Gastrocnemius medialis (tissue), 4 donors: Measurements from ENCODE around the gene FNTB. TPM values are rescaled to one million over a fixed set of nuclear protein-coding genes. Genes with fewer than 3 reads are reported as not detected.

Source experiments
- ATAC-seq, 2 donors: fragments of 150-250 bp; one replicate each; pipeline ENCODE4 v1.9.1; 2016
- DNase-seq, 2 donors: peaks; one replicate each; pipeline ENCODE4 v3.0.0-alpha.2; 2019
- H3K27ac ChIP-seq, 4 donors: fragments of 200-600 bp; sonication (generic); 1 replicate in 1 of 4; 2 replicates in 3 of 4; pipeline ENCODE4 v1.5.1; 2016 to 2018; ENCODE audit warnings: mild to moderate bottlenecking in 2 of 4, moderate library complexity in 1 of 4
- H3K27me3 ChIP-seq, 3 donors: fragments of 200-600 bp; sonication (generic) in 2 of 3; 1 replicate in 1 of 3; 2 replicates in 2 of 3; pipeline versions ENCODE4 v1.5.1 to v1.6.0; 2016 to 2019; ENCODE audit warnings: mild to moderate bottlenecking in 1 of 3, moderate library complexity in 1 of 3
- H3K36me3 ChIP-seq, 2 donors: fragments of 200-600 bp; sonication (generic) in 1 of 2; one replicate each; pipeline ENCODE4 v1.5.1; 2017 to 2018
- H3K4me1 ChIP-seq, 2 donors: fragments of 200-600 bp; sonication (generic) in 1 of 2; one replicate each; pipeline ENCODE4 v1.5.1; 2016 to 2017; ENCODE audit warnings: mild to moderate bottlenecking in 2 of 2
- H3K4me3 ChIP-seq, 4 donors: fragments of 200-600 bp; sonication (generic) in 3 of 4; 1 replicate in 1 of 4; 2 replicates in 3 of 4; pipeline ENCODE4 v1.5.1; 2016 to 2019; ENCODE audit warnings: mild to moderate bottlenecking in 2 of 4
- H3K9me3 ChIP-seq, 3 donors: fragments of 200-600 bp; sonication (generic) in 2 of 3; 1 replicate in 1 of 3; 2 replicates in 2 of 3; pipeline ENCODE4 v1.5.1; 2016 to 2019
- POLR2A ChIP-seq, 2 donors: fragments of 450-650 bp; IDR thresholded peaks; one replicate each; pipeline ENCODE4 v1.6.1; 2017; ENCODE audit warnings: antibody characterized with exemption in 2 of 2, mild to moderate bottlenecking in 2 of 2, moderate library complexity in 2 of 2
- in situ Hi-C, 4 donors: fragments of 200-750 bp; cut with MboI; loops; one replicate each; pipeline versions ENCODE4 v1.15.0 to v1.8.0; 2017; ENCODE audit warnings: low sequenced_read_pairs in 4 of 4
- intact Hi-C: fragments of 100-400 bp; cut with DNase I; formaldehyde crosslinking; loops from one replicate; pipeline ENCODE4 v1.15.1; 2023; ENCODE audit warnings: low total_unique reads
- total RNA-seq, 4 donors: library from RNA; depleted of rRNA; stranded (reverse); fragments of >200 nt; gene quantifications; one replicate each; pipeline versions ENCODE4 v1.1.0 to v1.2.3, GENCODE V29; 2016
- TF ChIP-seq, protein P1 (sequence below), 5 experiments: fragments of 450-650 bp in 3 of 5; fragments of 200-600 bp in 2 of 5; sonication (generic) in 2 of 5; IDR thresholded peaks in 4 of 5; conservative IDR thresholded peaks in 1 of 5; 1 replicate in 4 of 5; 2 replicates in 1 of 5; pipeline ENCODE4 v1.5.1; 2016 to 2019; ENCODE audit warnings: antibody characterized with exemption in 5 of 5, mild to moderate bottlenecking in 3 of 5, moderate library complexity in 3 of 5

The FNTB gene
- total RNA-seq, 4 donors from 2014 or later = 6.1 to 40.6 (median 18.0) TPM

DNA sequence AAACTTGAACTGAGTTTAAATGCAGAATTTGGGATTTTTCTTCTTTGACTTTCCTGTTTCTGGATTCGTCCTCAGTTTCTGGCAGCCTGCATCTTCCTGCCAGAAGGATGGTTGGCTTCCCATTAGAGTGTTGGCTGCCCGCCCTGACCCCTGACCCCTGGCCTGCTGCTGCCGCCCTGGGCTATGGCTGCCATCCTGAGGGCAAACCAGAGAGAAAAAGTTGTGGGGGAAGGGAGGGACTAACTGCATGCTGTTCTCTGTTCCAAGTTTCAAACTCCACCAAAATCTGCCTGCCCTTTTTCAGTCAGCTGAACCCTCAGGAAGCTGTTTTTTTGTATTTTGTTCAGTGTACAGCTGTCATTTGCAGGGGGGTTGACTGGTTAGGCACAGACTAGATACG, 48.4 kb downstream of the FNTB start:
- ATAC-seq = no peak
- in situ Hi-C loops = no loop called here

DNA sequence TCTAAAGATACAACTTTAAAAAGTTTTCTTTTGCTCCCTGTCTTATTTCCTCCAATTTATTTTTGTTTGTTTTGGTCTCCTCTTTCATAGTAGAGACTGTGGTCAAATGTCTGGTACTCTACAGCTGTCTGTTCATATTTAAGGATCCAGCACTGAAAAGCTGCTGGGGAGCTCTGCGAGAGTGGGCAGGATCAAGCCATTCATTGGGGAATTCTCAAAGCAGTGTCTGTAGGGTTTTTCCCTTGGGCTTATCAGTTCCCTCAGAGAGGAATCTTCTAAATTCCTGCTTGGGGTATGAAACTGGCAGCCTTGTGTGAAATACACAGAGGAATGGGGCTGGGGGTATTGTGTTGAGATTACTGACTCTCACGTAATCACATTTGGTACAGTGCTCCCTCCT, 52.3 kb downstream of the FNTB start:
- ATAC-seq = no peak
- in situ Hi-C loops = no loop called here
- no peaks in the 10 kb centered on the region for H3K27me3 ChIP-seq
- no peaks in the 10 kb centered on the region for H3K9me3 ChIP-seq
- intact Hi-C loops = no loop called here
- DNase-seq = no peak
- peaks cover 0 to 21% of the 10 kb centered on the region in 2 donors for H3K36me3 ChIP-seq
- H3K4me3 ChIP-seq = no peak overlapping the region
- H3K4me1 ChIP-seq = peaks cover 0 to 7% of the 10 kb centered on the region in 2 donors
- TF ChIP-seq POLR2A (IDR thresholded peaks at IDR 0.05) = no peak
- TF ChIP-seq, protein P1, sequence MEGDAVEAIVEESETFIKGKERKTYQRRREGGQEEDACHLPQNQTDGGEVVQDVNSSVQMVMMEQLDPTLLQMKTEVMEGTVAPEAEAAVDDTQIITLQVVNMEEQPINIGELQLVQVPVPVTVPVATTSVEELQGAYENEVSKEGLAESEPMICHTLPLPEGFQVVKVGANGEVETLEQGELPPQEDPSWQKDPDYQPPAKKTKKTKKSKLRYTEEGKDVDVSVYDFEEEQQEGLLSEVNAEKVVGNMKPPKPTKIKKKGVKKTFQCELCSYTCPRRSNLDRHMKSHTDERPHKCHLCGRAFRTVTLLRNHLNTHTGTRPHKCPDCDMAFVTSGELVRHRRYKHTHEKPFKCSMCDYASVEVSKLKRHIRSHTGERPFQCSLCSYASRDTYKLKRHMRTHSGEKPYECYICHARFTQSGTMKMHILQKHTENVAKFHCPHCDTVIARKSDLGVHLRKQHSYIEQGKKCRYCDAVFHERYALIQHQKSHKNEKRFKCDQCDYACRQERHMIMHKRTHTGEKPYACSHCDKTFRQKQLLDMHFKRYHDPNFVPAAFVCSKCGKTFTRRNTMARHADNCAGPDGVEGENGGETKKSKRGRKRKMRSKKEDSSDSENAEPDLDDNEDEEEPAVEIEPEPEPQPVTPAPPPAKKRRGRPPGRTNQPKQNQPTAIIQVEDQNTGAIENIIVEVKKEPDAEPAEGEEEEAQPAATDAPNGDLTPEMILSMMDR (IDR thresholded peaks at IDR 0.05 in 4 of 5, conservative IDR thresholded peaks at IDR 0.05 in 1 of 5) = no peak
- H3K27ac ChIP-seq = no peak overlapping the region

More for the DNA sequence above, 48.4 kb downstream of the FNTB start:
- intact Hi-C loops = no loop called here
- peaks cover 12 to 16% of the 10 kb centered on the region in 2 donors for H3K4me1 ChIP-seq
- peak overlapping the region in 2 of 4 donors; percentile 10 to 30 for H3K27ac ChIP-seq
- no peaks in the 10 kb centered on the region for H3K9me3 ChIP-seq
- no peak for DNase-seq
- TF ChIP-seq, protein P1 (IDR thresholded peaks at IDR 0.05 in 4 of 5, conservative IDR thresholded peaks at IDR 0.05 in 1 of 5) = no peak
- TF ChIP-seq POLR2A (IDR thresholded peaks at IDR 0.05) = no peak
- H3K36me3 ChIP-seq = peaks cover 0 to 6% of the 10 kb centered on the region in 2 donors
- H3K4me3 ChIP-seq = no peak overlapping the region
- H3K27me3 ChIP-seq = no peaks in the 10 kb centered on the region

DNA sequence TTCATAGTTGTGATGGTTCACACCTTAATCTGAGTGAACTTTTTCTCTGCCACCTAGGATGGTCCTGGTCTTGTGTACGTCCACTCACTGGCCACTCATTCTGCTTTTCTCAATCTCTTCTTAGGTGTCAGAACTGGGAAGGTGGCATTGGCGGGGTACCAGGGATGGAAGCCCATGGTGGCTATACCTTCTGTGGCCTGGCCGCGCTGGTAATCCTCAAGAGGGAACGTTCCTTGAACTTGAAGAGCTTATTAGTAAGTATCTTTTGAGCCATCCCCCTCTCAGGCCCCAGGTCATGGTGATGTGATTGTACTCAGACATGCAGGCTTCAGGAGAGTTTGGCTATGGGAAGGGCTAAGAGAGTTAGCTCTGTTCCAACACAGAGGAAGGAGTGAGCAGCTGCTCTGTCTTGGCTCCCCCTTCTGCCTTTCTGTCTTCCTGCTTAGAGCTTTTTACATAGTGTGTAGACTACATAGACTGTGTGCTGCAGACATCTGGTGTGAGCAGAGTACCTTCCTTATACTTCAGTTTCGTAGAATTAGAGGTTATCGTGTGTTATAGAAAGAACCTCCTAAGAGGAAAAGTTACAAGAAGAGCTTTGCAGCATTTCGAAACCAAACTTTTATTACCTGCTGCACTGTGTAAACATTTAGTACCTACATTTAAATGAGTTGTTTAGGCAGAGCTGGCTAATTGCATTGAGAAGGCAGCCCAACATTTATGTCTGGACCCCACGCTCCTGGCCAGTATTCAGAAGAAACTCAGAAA, 54.2 kb downstream of the FNTB start:
- H3K4me1 ChIP-seq = no peaks in the 10 kb centered on the region

DNA sequence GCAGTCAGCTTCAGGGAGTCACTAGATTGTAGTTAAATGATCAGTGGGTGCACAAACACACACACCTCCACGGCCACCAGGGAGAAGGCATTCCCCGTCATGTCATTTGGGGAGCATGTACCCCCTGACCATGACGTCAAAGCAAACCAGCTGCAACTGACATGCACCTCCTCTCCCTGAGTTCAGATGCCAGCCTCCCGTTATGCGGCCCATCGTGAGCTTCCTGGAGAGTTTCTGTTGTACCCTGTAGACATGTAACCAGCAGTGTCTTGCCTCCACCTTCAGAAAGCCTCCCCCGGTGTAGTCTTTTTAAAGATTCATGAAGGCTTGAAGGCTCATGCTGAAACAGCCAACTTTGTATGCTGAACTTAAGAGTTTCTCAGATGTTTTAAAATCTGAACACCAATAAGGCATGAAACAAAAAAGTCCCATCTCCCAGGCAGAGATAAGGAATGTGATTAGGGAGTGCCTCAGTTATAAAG, 54.8 kb downstream of the FNTB start:
- peaks cover 0 to 30% of the 10 kb centered on the region in 2 donors for H3K36me3 ChIP-seq
- TF ChIP-seq POLR2A (IDR thresholded peaks at IDR 0.05) = no peak
- TF ChIP-seq, protein P1 (IDR thresholded peaks at IDR 0.05 in 4 of 5, conservative IDR thresholded peaks at IDR 0.05 in 1 of 5) = no peak

More for the DNA sequence above, 54.2 kb downstream of the FNTB start:
- Histone ChIP-seq H3K27ac (no peak overlapping the region), H3K27me3 (no peaks in the 10 kb centered on the region), H3K36me3 (peaks cover 0 to 30% of the 10 kb centered on the region in 2 donors), H3K4me3 (no peak overlapping the region), H3K9me3 (no peaks in the 10 kb centered on the region)
- ATAC-seq (no peak), DNase-seq (no peak)
- intact Hi-C loops = no loop called here
- TF ChIP-seq, protein P1 (IDR thresholded peaks at IDR 0.05 in 4 of 5, conservative IDR thresholded peaks at IDR 0.05 in 1 of 5) = no peak
- TF ChIP-seq POLR2A (IDR thresholded peaks at IDR 0.05) = no peak
- in situ Hi-C loops = no loop called here

More for the DNA sequence above, 54.8 kb downstream of the FNTB start:
- H3K9me3 ChIP-seq = no peaks in the 10 kb centered on the region
- no peaks in the 10 kb centered on the region for H3K27me3 ChIP-seq
- ATAC-seq (no peak), DNase-seq (no peak)
- peaks cover 0 to 2% of the 10 kb centered on the region in 2 donors for H3K4me1 ChIP-seq
- in situ Hi-C loops = no loop called here
- intact Hi-C loops = no loop called here
- no peak overlapping the region for H3K27ac ChIP-seq
- no peak overlapping the region for H3K4me3 ChIP-seq
